Neural progenitor cell (in vitro differentiated cells): ENCODE measurements around the gene AZU1.

Source experiments
- CTCF ChIP-seq: fragments of 200-600 bp; sonication (generic); IDR thresholded peaks from 2 replicates; pipeline ENCODE4 v1.5.1; 2017; ENCODE audit warnings: antibody characterized with exemption, mild to moderate bottlenecking
- EZH2phosphoT487 ChIP-seq: fragments of 200-600 bp; sonication (generic); IDR thresholded peaks from 2 replicates; pipeline ENCODE4 v1.6.1; 2017; ENCODE audit warnings: antibody characterized with exemption

DNA sequence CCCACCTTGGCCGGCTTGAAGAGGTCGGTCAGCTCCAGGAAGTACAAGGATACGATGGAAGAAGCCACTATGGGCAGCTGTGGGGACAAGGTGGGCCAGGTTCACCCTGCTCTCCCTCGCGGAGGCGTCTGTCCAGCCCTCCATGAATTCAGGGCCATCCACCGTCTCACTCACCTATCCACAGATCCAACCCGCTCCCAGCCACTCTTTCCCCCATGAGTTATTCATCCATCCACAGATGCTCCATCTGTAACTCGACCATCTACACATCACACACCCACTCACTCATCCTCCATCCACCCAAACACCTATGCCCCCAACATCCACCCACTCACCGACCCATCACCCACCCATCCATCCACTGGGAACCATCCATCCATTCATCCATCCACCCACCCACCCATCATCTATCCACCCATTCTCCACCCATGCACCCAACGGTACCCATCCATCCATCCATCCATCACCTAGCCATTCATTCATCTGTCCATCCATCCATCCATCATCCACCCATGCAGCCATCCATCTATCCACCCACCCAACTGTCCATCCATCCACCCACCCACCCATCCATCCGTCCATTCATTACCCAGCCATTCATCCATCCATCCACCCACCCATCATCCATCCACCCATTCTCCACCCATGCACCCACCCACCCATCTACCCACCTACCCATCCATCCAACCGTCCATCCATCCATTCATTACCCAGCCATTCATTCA lies 11.7 kb upstream of the AZU1 start:
- TF ChIP-seq CTCF (no peak), EZH2phosphoT487 (no peak)
